AG04449 (cell line): ENCODE measurements around the gene HPF1.

Experiments used
- CTCF ChIA-PET: fragments of 350-600 bp; formaldehyde crosslinking; extraction: SDS; loops from one replicate; lab custom pipeline; 2021; ENCODE audit warnings: antibody characterized with exemption; lab: Yijun Ruan, JAX
- POLR2A ChIA-PET: fragments of 400-600, 350-600 bp; formaldehyde crosslinking; extraction: SDS; loops from one replicate; lab custom pipeline; 2020; ENCODE audit warnings: antibody characterized with exemption, inconsistent platforms; lab: Yijun Ruan, JAX
- DNase-seq: peaks from one replicate; pipeline ENCODE4 v3.0.0-alpha.2; 2010; ENCODE audit warnings: low read depth, low spot score
- H3K4me3 ChIP-seq: 2 replicates; pipeline ENCODE4 v1.5.1; 2011; ENCODE audit warnings: low read depth, mild to moderate bottlenecking, control low read depth, low read length
- TF ChIP-seq, protein P1 (sequence below): IDR thresholded peaks from one replicate; pipeline ENCODE4 v1.5.1; 2011; ENCODE audit warnings: mild to moderate bottlenecking, moderate library complexity, low read length, control low read depth, inconsistent platforms; ENCODE audit not compliant: insufficient read depth; ENCODE audit errors: missing control alignments

Gene HPF1

DNA sequence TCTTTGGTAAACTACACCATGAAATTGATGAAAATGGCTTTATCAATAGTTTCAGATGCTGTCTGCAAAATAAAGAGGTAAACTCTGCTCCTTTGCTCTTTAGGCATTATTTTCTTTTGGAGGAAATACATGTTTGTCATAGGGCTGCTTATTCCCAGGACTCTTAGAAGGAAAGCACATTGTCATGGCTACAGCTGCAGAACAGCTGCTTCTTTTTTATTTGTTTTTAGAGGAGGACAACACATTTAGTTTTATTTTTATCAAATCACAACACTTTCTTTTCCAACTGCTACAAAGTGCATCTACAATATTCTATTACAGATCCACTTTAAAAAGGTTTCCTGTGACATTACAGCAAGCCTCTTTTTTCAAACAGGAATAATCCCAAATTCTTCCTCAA is 12.7 kb upstream of the HPF1 start:
- DNase-seq: no peak
- POLR2A ChIA-PET: no interaction called here
- CTCF ChIA-PET: interaction anchor here (0.7 to 1.0 kb wide), 2 partner anchors 21 to 57 kb away, joined by 3 to 4 read pairs; no protein-coding TSS in a partner anchor
- TF ChIP-seq, protein P1, sequence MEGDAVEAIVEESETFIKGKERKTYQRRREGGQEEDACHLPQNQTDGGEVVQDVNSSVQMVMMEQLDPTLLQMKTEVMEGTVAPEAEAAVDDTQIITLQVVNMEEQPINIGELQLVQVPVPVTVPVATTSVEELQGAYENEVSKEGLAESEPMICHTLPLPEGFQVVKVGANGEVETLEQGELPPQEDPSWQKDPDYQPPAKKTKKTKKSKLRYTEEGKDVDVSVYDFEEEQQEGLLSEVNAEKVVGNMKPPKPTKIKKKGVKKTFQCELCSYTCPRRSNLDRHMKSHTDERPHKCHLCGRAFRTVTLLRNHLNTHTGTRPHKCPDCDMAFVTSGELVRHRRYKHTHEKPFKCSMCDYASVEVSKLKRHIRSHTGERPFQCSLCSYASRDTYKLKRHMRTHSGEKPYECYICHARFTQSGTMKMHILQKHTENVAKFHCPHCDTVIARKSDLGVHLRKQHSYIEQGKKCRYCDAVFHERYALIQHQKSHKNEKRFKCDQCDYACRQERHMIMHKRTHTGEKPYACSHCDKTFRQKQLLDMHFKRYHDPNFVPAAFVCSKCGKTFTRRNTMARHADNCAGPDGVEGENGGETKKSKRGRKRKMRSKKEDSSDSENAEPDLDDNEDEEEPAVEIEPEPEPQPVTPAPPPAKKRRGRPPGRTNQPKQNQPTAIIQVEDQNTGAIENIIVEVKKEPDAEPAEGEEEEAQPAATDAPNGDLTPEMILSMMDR: no peak
- H3K4me3 ChIP-seq: no peak overlapping the region

DNA sequence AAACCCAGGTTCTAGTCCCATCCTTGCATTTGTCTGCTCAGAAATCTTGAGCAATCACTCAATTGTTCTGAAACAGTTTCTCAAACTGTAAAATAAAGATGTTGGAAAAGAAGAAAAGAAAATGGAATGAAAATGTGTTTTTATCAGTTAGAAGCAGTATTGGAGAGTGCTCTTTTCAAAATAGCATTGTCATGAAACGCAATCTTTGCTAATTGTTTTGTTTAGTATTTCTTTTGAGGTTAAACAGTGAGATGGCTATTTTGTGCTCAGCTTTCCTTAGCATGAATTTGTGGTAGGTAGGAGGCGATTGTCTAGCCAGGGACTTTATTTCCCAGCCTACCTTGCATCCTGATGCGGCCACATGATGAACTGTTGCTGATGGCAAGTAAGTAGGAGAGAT is 10.6 kb upstream of the HPF1 start:
- DNase-seq: no peak
- ChIA-PET CTCF (interaction anchor here (1.0 kb wide), 1 partner anchor 23 kb away, joined by 4 read pairs; no protein-coding TSS in a partner anchor), POLR2A (no interaction called here)
- TF ChIP-seq, protein P1: no peak
- H3K4me3 ChIP-seq: no peak overlapping the region

DNA sequence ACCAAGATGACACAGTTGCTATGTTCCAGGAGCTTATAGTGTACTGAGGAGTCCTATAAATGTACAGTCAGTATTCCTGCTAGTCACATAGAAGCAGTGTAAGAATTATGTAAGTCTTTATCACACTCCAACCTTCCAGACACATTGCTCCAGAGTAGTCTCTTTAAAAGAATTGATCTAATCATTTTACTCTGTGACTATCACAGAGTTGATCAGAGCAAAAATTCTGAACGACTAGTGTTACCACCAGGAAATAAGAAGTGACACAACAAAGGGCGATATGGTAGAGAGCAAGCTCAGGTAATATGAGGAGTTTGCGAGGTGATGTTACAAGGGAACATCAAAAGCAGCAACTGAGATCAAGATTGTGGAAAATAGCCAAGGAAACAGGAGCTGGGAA is 9.0 kb upstream of the HPF1 start:
- CTCF ChIA-PET: no interaction called here
- POLR2A ChIA-PET: no interaction called here
- no peak for DNase-seq
- TF ChIP-seq, protein P1: no peak
- H3K4me3 ChIP-seq: no peak overlapping the region

DNA sequence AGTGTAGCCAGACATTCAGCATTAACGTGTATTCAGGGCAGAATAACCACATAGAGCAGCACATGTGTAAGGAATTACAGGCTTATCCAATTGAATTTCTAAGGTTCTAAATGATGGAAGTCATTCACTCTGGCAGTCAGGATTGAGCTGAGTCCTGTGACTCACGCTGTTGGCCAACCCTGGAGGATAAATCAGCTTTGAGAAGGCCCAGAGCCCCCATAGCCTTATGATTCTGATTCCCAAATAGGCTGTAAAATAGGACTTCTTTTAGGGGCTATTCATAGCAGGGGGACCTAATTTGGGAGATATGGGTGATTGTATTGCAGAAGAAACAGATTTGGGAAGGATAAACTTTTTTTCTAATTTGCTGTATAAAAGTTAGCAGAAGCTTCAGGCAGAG is 8.1 kb upstream of the HPF1 start:
- no peak overlapping the region for H3K4me3 ChIP-seq
- ChIA-PET CTCF (no interaction called here), POLR2A (no interaction called here)
- DNase-seq: no peak
- TF ChIP-seq, protein P1: no peak

DNA sequence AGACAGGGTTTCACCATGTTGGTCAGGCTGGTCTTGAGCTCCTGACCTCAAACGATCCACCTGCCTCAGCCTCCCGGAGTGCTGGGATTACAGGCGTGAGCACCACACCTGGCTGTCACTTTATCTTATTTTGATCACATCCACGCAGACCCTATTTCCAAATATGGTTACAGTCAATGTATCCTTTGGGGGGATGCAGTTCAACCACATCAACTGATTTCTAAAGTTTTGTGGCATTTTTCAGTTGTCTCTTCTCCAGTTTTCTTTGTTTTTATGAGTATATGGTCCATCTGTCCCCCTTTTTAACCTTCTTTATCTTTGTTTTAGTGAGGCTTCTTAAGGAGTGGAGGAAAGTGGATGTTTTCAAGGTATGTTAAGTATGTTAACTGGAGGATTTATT is 4.1 kb upstream of the HPF1 start:
- POLR2A ChIA-PET: no interaction called here
- CTCF ChIA-PET: no interaction called here
- TF ChIP-seq, protein P1: no peak
- DNase-seq: no peak
- H3K4me3 ChIP-seq: no peak overlapping the region

DNA sequence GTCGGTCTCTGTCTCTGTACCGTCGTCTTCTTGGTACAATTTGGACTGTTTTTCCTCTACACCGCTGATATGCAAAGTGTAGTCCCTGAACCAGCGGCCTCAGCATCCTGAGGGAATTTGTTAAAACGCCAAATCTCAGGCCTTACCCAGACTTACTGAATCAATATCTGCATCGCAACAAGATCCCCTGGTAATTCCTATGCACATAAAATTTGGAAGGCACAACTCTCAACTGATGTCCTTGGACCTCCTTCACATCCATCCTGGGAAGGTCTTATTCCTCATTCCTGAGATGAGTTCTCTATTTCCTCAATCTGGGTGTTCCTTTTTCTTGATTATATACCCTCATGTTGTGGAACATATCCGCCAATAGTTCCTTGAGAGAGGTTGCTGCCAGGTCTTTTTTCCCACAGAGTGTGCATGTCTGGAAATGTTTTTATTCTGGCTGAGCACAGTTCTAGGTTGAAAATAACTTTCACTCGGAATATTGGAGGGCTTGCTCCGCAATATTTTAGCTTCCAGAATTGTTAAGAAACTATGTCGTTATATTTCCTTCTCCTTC is 738 bp upstream of the HPF1 start:
- TF ChIP-seq, protein P1: no peak
- peak overlapping the region; percentile 90; the same call in 1 of the 2 replicates for H3K4me3 ChIP-seq
- DNase-seq: no peak
- ChIA-PET CTCF (no interaction called here), POLR2A (no interaction called here)
